Measurements from ENCODE around the gene TNFRSF13B. TPM values are rescaled to one million over a fixed set of nuclear protein-coding genes. Genes with fewer than 3 reads are reported as not detected.
"Not testable (repeated sequence)": the region's sequence is repeated elsewhere in the genome, so short reads cannot be mapped to it uniquely, and the experiment has no call there.

Gene TNFRSF13B
- total RNA-seq, 1 experiment from 2014 or later: not detected

GRCh38 chr17:17017343-17018014 lies 45.6 kb upstream of the TNFRSF13B start:
- DNase-seq (ENCODE audit: unreplicated experiment): no peak
- H3K36me3 Mint-ChIP-seq (ENCODE audit: insufficient read depth, unreplicated experiment): no peaks in the 10 kb centered on the region
- TF ChIP-seq CTCF (IDR thresholded peaks at IDR 0.05; ENCODE audit: unreplicated experiment): no peak
- no TSS peak for BruUV-seq (replicated peaks)
- POLR2A ChIA-PET: interaction anchor here (2.8 to 3.5 kb wide), 2 partner anchors 10 to 25 kb away, joined by 15 to 25 read pairs; partner anchors contain the start of gene MPRIP
- intact Hi-C loops (cut with micrococcal nuclease): no loop called here
- H3K9me3 Mint-ChIP-seq (ENCODE audit: unreplicated experiment): no peaks in the 10 kb centered on the region
- no peaks in the 10 kb centered on the region for H3K27me3 Mint-ChIP-seq (ENCODE audit: insufficient read depth, unreplicated experiment)
- H3K4me1 Mint-ChIP-seq (ENCODE audit: insufficient read depth, unreplicated experiment): peaks cover 25% of the 10 kb centered on the region
- CTCF ChIA-PET: interaction anchor here (0.6 kb wide), 1 partner anchor 197 kb away, joined by 3 read pairs; no protein-coding TSS in a partner anchor
- H3K27ac Mint-ChIP-seq (ENCODE audit: low read depth, unreplicated experiment): no peak overlapping the region
- H3K4me3 Mint-ChIP-seq (ENCODE audit: unreplicated experiment): no peak overlapping the region

- H3K36me3 Mint-ChIP-seq (ENCODE audit: insufficient read depth, unreplicated experiment); DNase-seq (ENCODE audit: unreplicated experiment); H3K27ac Mint-ChIP-seq (ENCODE audit: low read depth, unreplicated experiment); intact Hi-C loops (cut with micrococcal nuclease); H3K27me3 Mint-ChIP-seq (ENCODE audit: insufficient read depth, unreplicated experiment); H3K4me3 Mint-ChIP-seq (ENCODE audit: unreplicated experiment); H3K9me3 Mint-ChIP-seq (ENCODE audit: unreplicated experiment); BruUV-seq (replicated peaks): not testable (repeated sequence)
- peaks cover 25% of the 10 kb centered on the region for H3K4me1 Mint-ChIP-seq (ENCODE audit: insufficient read depth, unreplicated experiment)
- POLR2A ChIA-PET: interaction anchor here (2.8 to 3.5 kb wide), 2 partner anchors 11 to 26 kb away, joined by 15 to 25 read pairs; partner anchors contain the start of gene MPRIP
- CTCF ChIA-PET: interaction anchor here (0.6 to 1.4 kb wide), 3 partner anchors 11 to 198 kb away, joined by 3 to 4 read pairs (median 3); no protein-coding TSS in a partner anchor
These were observed 44.6 kb upstream of the TNFRSF13B start for GRCh38 chr17:17016199-17017197.

- BruUV-seq (replicated peaks): no TSS peak
- Mint-ChIP-seq H3K27ac (ENCODE audit: low read depth, unreplicated experiment) (peak overlapping the region; percentile 46), H3K4me1 (ENCODE audit: insufficient read depth, unreplicated experiment) (peaks cover 23% of the 10 kb centered on the region), H3K27me3 (ENCODE audit: insufficient read depth, unreplicated experiment) (no peaks in the 10 kb centered on the region), H3K4me3 (ENCODE audit: unreplicated experiment) (no peak overlapping the region), H3K36me3 (ENCODE audit: insufficient read depth, unreplicated experiment) (no peaks in the 10 kb centered on the region), H3K9me3 (ENCODE audit: unreplicated experiment) (no peaks in the 10 kb centered on the region)
- ChIA-PET POLR2A (interaction anchor here (0.7 to 3.5 kb wide), 6 partner anchors 10 to 828 kb away, joined by 3 to 25 read pairs (median 3); partner anchors contain the start of gene MPRIP), CTCF (interaction anchor here (0.7 to 0.8 kb wide), 2 partner anchors 26 to 99 kb away, joined by 3 read pairs; no protein-coding TSS in a partner anchor)
- intact Hi-C loops (cut with micrococcal nuclease): loop anchor here (2.0 kb wide), 1 partner anchor 28 kb away; the partner anchor contains the start of gene MPRIP
- DNase-seq (ENCODE audit: unreplicated experiment): no peak
- TF ChIP-seq CTCF (IDR thresholded peaks at IDR 0.05; ENCODE audit: unreplicated experiment): no peak
These were observed 43.3 kb upstream of the TNFRSF13B start for GRCh38 chr17:17015230-17015629.

- H3K9me3 Mint-ChIP-seq (ENCODE audit: unreplicated experiment); BruUV-seq (replicated peaks); H3K36me3 Mint-ChIP-seq (ENCODE audit: insufficient read depth, unreplicated experiment); H3K27me3 Mint-ChIP-seq (ENCODE audit: insufficient read depth, unreplicated experiment): not testable (repeated sequence)
- peak overlapping the region; percentile 50 for H3K4me3 Mint-ChIP-seq (ENCODE audit: unreplicated experiment)
- peak overlapping the region; percentile 46 for H3K27ac Mint-ChIP-seq (ENCODE audit: low read depth, unreplicated experiment)
- intact Hi-C loops (cut with micrococcal nuclease): loop anchor here (2.0 kb wide), 1 partner anchor 28 kb away; the partner anchor contains the start of gene MPRIP
- ChIA-PET POLR2A (interaction anchor here (0.7 to 3.5 kb wide), 5 partner anchors 11 to 135 kb away, joined by 3 to 25 read pairs (median 3); partner anchors contain the start of gene MPRIP), CTCF (interaction anchor here (0.6 to 0.8 kb wide), 3 partner anchors 100 to 1318 kb away, joined by 3 read pairs; no protein-coding TSS in a partner anchor)
- peak; percentile 93 for DNase-seq (ENCODE audit: unreplicated experiment)
- peaks cover 22% of the 10 kb centered on the region for H3K4me1 Mint-ChIP-seq (ENCODE audit: insufficient read depth, unreplicated experiment)
These were observed 42.8 kb upstream of the TNFRSF13B start for GRCh38 chr17:17014748-17015124.

GRCh38 chr17:17013828-17014747 lies 42.2 kb upstream of the TNFRSF13B start:
- DNase-seq (ENCODE audit: unreplicated experiment); H3K9me3 Mint-ChIP-seq (ENCODE audit: unreplicated experiment); H3K27me3 Mint-ChIP-seq (ENCODE audit: insufficient read depth, unreplicated experiment); H3K36me3 Mint-ChIP-seq (ENCODE audit: insufficient read depth, unreplicated experiment); BruUV-seq (replicated peaks): not testable (repeated sequence)
- Mint-ChIP-seq H3K4me1 (ENCODE audit: insufficient read depth, unreplicated experiment) (peaks cover 24% of the 10 kb centered on the region), H3K4me3 (ENCODE audit: unreplicated experiment) (peak overlapping the region; percentile 50), H3K27ac (ENCODE audit: low read depth, unreplicated experiment) (peak overlapping the region; percentile 46)
- ChIA-PET POLR2A (interaction anchor here (0.6 to 3.5 kb wide), 4 partner anchors 11 to 41 kb away, joined by 3 to 25 read pairs (median 4); partner anchors contain the start of gene MPRIP), CTCF (interaction anchor here (0.6 to 0.7 kb wide), 3 partner anchors 58 to 1318 kb away, joined by 3 read pairs; no protein-coding TSS in a partner anchor)
- intact Hi-C loops (cut with micrococcal nuclease): loop anchor here (2.0 kb wide), 1 partner anchor 29 kb away; the partner anchor contains the start of gene MPRIP

- H3K4me1 Mint-ChIP-seq (ENCODE audit: insufficient read depth, unreplicated experiment): peaks cover 24% of the 10 kb centered on the region
- H3K36me3 Mint-ChIP-seq (ENCODE audit: insufficient read depth, unreplicated experiment); H3K4me3 Mint-ChIP-seq (ENCODE audit: unreplicated experiment); H3K9me3 Mint-ChIP-seq (ENCODE audit: unreplicated experiment); CTCF ChIA-PET; H3K27me3 Mint-ChIP-seq (ENCODE audit: insufficient read depth, unreplicated experiment); intact Hi-C loops (cut with micrococcal nuclease); H3K27ac Mint-ChIP-seq (ENCODE audit: low read depth, unreplicated experiment); POLR2A ChIA-PET: not testable (repeated sequence)
- peak; percentile 95 for DNase-seq (ENCODE audit: unreplicated experiment)
- BruUV-seq (replicated peaks): TSS peak; percentile 36
These were observed 39.4 kb upstream of the TNFRSF13B start for GRCh38 chr17:17011043-17011907.
